ENCODE measurements around the gene VCP.

DNA sequence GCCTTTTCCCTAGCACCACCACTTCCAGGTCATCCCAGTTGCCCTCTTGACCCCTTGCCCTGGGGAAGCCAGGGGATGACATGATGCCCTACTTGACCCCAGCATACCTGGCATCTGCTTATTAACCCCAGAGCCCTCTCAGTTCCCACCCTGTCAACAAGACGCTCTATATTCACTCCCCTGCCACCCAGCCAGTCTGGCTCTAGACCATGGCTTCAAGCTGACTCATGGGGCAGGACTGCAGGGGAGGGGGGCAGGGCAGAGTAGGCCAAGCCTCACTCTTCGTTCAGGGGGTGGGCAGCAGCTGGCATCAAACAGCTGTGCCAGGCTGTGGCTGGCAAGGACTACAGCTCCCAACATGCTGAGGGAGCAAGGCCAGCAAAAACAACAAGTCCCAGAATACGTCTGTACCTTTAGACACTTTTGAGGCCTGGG is 37.9 kb upstream of the VCP start:
- no peak for TF ChIP-seq POLR2AphosphoS5 (IDR thresholded peaks at IDR 0.05; ENCODE audit: low read depth, low read length)
- TF ChIP-seq POLR2A (IDR thresholded peaks at IDR 0.05; ENCODE audit: low read depth, low read length) = no peak
- no peak for TF ChIP-seq TAF1 (IDR thresholded peaks at IDR 0.05; ENCODE audit: borderline replicate concordance, low read depth, low read length)
